Activated CD4-positive, CD25-positive, alpha-beta regulatory T cell treated with anti-CD3 and anti-CD28 coated beads, Interleukin-2, amount 50 U/mL, for 72 hours (primary cell): ENCODE results near the gene LRRC32.
"Not testable (repeated sequence)": the region's sequence is repeated elsewhere in the genome, so short reads cannot be mapped to it uniquely, and the experiment has no call there.

Experiments
- DNase-seq: peaks from one replicate; pipeline ENCODE4 v3.0.0; 2021

Gene LRRC32

GRCh38 chr11:76626266-76626665 is 44.3 kb downstream of the LRRC32 start:
- DNase-seq = no peak

GRCh38 chr11:76625472-76626186 is 44.9 kb downstream of the LRRC32 start:
- DNase-seq = no peak

GRCh38 chr11:76624500-76625379 is 45.8 kb downstream of the LRRC32 start:
- DNase-seq = no peak

- no peak for DNase-seq
Observed at GRCh38 chr11:76623884-76624419, 46.6 kb downstream of the LRRC32 start.

GRCh38 chr11:76623171-76623883 is 47.2 kb downstream of the LRRC32 start:
- DNase-seq = no peak

GRCh38 chr11:76622493-76623094 is 48.0 kb downstream of the LRRC32 start:
- DNase-seq = no peak

- no peak for DNase-seq
Observed at GRCh38 chr11:76621868-76622267, 48.7 kb downstream of the LRRC32 start.

GRCh38 chr11:76621466-76621865 is 49.1 kb downstream of the LRRC32 start:
- DNase-seq = no peak

GRCh38 chr11:76620489-76620888 is 50.1 kb downstream of the LRRC32 start:
- DNase-seq = no peak

- DNase-seq = not testable (repeated sequence)
Observed at GRCh38 chr11:76619801-76620200, 50.7 kb downstream of the LRRC32 start.

GRCh38 chr11:76617553-76618265 is 52.8 kb downstream of the LRRC32 start:
- DNase-seq = no peak

- DNase-seq = no peak
Observed at GRCh38 chr11:76616676-76617552, 53.6 kb downstream of the LRRC32 start.

- DNase-seq = no peak
Observed at GRCh38 chr11:76615950-76616349, 54.6 kb downstream of the LRRC32 start.

- DNase-seq = no peak
Observed at GRCh38 chr11:76614471-76615179, 55.9 kb downstream of the LRRC32 start.

GRCh38 chr11:76613901-76614300 is 56.6 kb downstream of the LRRC32 start:
- DNase-seq = no peak

GRCh38 chr11:76612226-76612625 is 58.3 kb downstream of the LRRC32 start:
- DNase-seq = no peak

GRCh38 chr11:76610871-76611475 is 59.6 kb downstream of the LRRC32 start:
- no peak for DNase-seq

GRCh38 chr11:76610371-76610770 is 60.2 kb downstream of the LRRC32 start:
- no peak for DNase-seq

- no peak for DNase-seq
Observed at GRCh38 chr11:76609736-76610370, 60.7 kb downstream of the LRRC32 start.
